ENCODE data around the gene TROAP. TPM values are rescaled to one million over a fixed set of nuclear protein-coding genes. Genes with fewer than 3 reads are reported as not detected.

The TROAP gene
- total RNA-seq, 1 experiment from 2014 or later = 75.3 TPM

DNA sequence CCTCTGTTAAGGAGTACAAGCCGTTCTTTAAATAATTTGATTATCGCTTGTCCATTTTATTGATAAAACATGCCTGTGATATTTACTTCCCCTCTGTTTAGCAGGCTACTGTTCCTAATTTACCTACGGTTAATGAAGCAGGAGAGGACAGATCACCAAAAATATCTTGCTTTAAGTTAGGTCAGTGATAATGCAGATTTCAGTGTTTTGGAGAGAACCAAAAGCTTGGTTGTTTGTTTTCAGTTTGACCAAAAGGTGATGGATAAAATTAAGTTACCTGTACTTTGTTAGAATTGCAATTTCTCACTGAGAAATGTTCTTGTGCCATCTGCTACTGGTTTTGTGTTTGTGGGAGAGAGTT lies 45.2 kb downstream of the TROAP start:
- Histone ChIP-seq H3K14ac (ENCODE audit: insufficient read depth, low read length) (no peak overlapping the region), H3K79me1 (ENCODE audit: insufficient read depth, low read depth, low read length, poor library complexity, severe bottlenecking) (peaks cover 2% of the 10 kb centered on the region), H2BK15ac (ENCODE audit: low read depth, low read length) (no peak overlapping the region), H3K9ac (ENCODE audit: extremely low read depth, insufficient read length, low read length) (peak overlapping the region; percentile 85), H3K18ac (ENCODE audit: insufficient read length, low read depth, low read length) (no peak overlapping the region), H3K23me2 (ENCODE audit: insufficient read length, low read depth, low read length, poor library complexity, severe bottlenecking) (peaks cover 4% of the 10 kb centered on the region), H3K23ac (ENCODE audit: insufficient read length, low read depth, low read length) (no peak overlapping the region), H2AK5ac (ENCODE audit: insufficient read length, low read length) (no peak overlapping the region), H3K27me3 (ENCODE audit: insufficient read depth, low read length) (0 out of 2 replicates have a peak, but pooled peaks cover 2% of the 10 kb centered on the region), H3T11ph (ENCODE audit: low read length) (no peak overlapping the region), H4K8ac (replicated peaks; ENCODE audit: insufficient read length, low read depth, low read length) (no peak overlapping the region), H2BK12ac (ENCODE audit: insufficient read length, low read depth, low read length) (no peak overlapping the region), H3K4me1 (ENCODE audit: insufficient read depth, low read length) (no peaks in the 10 kb centered on the region; the same call in 1 of the 2 replicates), H3K79me2 (ENCODE audit: insufficient read depth, low read length) (peaks cover 7% of the 10 kb centered on the region; the same call in 1 of the 2 replicates), H3K4me2 (ENCODE audit: insufficient read depth, insufficient read length, low read length) (peak overlapping the region; percentile 97), H2BK20ac (ENCODE audit: low read depth, low read length, poor library complexity, severe bottlenecking) (no peak overlapping the region), H3K4ac (ENCODE audit: low read depth, low read length) (no peak overlapping the region), H4K5ac (ENCODE audit: insufficient read length, low read depth, low read length) (no peak overlapping the region), H3K9me3 (ENCODE audit: control insufficient read depth, low read depth, low read length) (no peaks in the 10 kb centered on the region), H2BK120ac (ENCODE audit: low read depth, low read length, poor library complexity, severe bottlenecking) (no peak overlapping the region), H2AFZ (ENCODE audit: low read length) (no peak overlapping the region), H4K20me1 (ENCODE audit: control insufficient read depth, insufficient read depth, insufficient read length) (no peaks in the 10 kb centered on the region), H3K56ac (ENCODE audit: insufficient read length, low read depth, low read length) (no peak overlapping the region), H3K27ac (ENCODE audit: insufficient read length, low read depth, low read length) (no peak overlapping the region), H4K91ac (ENCODE audit: insufficient read length, low read depth, low read length) (no peak overlapping the region), H2BK5ac (ENCODE audit: insufficient read length, low read length) (no peak overlapping the region)
- Mint-ChIP-seq H3K27ac (0 out of 7 replicates have a peak overlapping the region, but pooled peaks of 1 of the 3 experiments have one; percentile 48), H3K4me3 (peak overlapping the region; percentile 87 to 95), H3K4me1 (peaks cover 18 to 28% of the 10 kb centered on the region in 2 experiments), H3K9me3 (no peaks in the 10 kb centered on the region), H3K36me3 (ENCODE audit: insufficient read depth in 1 of 3, low read depth in 3 of 3) (peaks cover 0 to 6% (median 5%) of the 10 kb centered on the region in 3 experiments; a peak in 3 of 7 replicates), H3K27me3 (ENCODE audit: low read depth) (peaks cover 15% of the 10 kb centered on the region)
- no peak for DNase-seq
- WGBS (ENCODE audit: extremely low coverage, insufficient read length, low lambda C conversion rate) = no CpG with 5 or more reads among the region's 3 CpGs
- TF ChIP-seq, protein P1, sequence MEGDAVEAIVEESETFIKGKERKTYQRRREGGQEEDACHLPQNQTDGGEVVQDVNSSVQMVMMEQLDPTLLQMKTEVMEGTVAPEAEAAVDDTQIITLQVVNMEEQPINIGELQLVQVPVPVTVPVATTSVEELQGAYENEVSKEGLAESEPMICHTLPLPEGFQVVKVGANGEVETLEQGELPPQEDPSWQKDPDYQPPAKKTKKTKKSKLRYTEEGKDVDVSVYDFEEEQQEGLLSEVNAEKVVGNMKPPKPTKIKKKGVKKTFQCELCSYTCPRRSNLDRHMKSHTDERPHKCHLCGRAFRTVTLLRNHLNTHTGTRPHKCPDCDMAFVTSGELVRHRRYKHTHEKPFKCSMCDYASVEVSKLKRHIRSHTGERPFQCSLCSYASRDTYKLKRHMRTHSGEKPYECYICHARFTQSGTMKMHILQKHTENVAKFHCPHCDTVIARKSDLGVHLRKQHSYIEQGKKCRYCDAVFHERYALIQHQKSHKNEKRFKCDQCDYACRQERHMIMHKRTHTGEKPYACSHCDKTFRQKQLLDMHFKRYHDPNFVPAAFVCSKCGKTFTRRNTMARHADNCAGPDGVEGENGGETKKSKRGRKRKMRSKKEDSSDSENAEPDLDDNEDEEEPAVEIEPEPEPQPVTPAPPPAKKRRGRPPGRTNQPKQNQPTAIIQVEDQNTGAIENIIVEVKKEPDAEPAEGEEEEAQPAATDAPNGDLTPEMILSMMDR (conservative IDR thresholded peaks at IDR 0.05) = no peak

All from H9 (cell line).